ENCODE results near the gene CUEDC1. TPM values are rescaled to one million over a fixed set of nuclear protein-coding genes. Genes with fewer than 3 reads are reported as not detected.

CUEDC1 gene
- total and polyA plus RNA-seq, 2 of the 13 experiments (the other 11 are each of a cell fraction or from before 2014, with no cell fraction given) = 7.4 to 12.9 TPM

DNA sequence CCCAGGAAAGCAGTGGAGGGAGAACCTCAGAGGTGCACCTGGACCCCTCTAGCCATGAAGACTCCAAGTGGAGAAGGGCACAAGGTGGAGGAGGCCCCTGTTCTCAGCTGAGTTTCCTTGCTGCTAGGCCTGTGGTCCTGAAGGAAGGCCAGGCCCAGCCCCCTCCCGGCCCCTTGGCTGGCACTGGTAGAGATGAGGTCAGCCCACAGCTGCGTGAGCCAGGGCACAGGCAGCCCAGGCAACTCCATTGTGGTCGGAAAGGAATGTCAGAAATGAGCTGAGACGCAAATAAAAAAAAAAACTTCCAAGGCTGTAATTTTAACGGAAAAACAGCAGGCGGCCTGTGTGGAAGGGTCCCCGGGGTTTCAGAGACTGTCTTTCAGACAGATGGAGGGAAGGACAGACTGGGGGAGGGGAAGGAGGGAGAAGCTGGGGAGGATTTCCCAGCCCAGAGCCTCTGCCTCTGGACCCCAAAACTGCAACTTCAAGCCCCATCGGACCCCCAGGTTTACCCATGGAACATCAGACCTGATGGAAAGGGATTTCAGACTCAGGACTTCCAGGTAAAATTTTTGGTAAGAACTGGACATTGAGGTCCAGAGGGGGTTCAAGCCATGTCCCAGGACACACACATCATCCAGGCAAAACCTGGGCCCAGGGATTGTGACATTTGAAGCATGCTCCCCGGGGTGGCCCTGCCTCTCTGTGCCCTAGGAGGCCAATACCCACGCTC is 79.8 kb downstream of the CUEDC1 start (continued):
- TF ChIP-seq, protein P1, sequence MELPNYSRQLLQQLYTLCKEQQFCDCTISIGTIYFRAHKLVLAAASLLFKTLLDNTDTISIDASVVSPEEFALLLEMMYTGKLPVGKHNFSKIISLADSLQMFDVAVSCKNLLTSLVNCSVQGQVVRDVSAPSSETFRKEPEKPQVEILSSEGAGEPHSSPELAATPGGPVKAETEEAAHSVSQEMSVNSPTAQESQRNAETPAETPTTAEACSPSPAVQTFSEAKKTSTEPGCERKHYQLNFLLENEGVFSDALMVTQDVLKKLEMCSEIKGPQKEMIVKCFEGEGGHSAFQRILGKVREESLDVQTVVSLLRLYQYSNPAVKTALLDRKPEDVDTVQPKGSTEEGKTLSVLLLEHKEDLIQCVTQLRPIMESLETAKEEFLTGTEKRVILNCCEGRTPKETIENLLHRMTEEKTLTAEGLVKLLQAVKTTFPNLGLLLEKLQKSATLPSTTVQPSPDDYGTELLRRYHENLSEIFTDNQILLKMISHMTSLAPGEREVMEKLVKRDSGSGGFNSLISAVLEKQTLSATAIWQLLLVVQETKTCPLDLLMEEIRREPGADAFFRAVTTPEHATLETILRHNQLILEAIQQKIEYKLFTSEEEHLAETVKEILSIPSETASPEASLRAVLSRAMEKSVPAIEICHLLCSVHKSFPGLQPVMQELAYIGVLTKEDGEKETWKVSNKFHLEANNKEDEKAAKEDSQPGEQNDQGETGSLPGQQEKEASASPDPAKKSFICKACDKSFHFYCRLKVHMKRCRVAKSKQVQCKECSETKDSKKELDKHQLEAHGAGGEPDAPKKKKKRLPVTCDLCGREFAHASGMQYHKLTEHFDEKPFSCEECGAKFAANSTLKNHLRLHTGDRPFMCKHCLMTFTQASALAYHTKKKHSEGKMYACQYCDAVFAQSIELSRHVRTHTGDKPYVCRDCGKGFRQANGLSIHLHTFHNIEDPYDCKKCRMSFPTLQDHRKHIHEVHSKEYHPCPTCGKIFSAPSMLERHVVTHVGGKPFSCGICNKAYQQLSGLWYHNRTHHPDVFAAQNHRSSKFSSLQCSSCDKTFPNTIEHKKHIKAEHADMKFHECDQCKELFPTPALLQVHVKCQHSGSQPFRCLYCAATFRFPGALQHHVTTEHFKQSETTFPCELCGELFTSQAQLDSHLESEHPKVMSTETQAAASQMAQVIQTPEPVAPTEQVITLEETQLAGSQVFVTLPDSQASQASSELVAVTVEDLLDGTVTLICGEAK (IDR thresholded peaks at IDR 0.05) = no peak
- TF ChIP-seq, protein P1 (CRISPR knock-in tag; IDR thresholded peaks at IDR 0.05) = no peak
- no peak; the same call in 1 of the 2 replicates for TF ChIP-seq MYC (CRISPR knock-in tag; IDR thresholded peaks at IDR 0.05; ENCODE audit: borderline replicate concordance)
- 0 out of 2 replicates have a peak, but pooled peaks have one; percentile 30 for TF ChIP-seq ZNF205 (CRISPR knock-in tag; IDR thresholded peaks at IDR 0.05)
- no peak for TF ChIP-seq ZNF235 (CRISPR knock-in tag; IDR thresholded peaks at IDR 0.05; ENCODE audit: borderline replicate concordance)
- TF ChIP-seq RARG (CRISPR knock-in tag; IDR thresholded peaks at IDR 0.05; ENCODE audit: low read depth) = no peak
- TF ChIP-seq, protein P2, sequence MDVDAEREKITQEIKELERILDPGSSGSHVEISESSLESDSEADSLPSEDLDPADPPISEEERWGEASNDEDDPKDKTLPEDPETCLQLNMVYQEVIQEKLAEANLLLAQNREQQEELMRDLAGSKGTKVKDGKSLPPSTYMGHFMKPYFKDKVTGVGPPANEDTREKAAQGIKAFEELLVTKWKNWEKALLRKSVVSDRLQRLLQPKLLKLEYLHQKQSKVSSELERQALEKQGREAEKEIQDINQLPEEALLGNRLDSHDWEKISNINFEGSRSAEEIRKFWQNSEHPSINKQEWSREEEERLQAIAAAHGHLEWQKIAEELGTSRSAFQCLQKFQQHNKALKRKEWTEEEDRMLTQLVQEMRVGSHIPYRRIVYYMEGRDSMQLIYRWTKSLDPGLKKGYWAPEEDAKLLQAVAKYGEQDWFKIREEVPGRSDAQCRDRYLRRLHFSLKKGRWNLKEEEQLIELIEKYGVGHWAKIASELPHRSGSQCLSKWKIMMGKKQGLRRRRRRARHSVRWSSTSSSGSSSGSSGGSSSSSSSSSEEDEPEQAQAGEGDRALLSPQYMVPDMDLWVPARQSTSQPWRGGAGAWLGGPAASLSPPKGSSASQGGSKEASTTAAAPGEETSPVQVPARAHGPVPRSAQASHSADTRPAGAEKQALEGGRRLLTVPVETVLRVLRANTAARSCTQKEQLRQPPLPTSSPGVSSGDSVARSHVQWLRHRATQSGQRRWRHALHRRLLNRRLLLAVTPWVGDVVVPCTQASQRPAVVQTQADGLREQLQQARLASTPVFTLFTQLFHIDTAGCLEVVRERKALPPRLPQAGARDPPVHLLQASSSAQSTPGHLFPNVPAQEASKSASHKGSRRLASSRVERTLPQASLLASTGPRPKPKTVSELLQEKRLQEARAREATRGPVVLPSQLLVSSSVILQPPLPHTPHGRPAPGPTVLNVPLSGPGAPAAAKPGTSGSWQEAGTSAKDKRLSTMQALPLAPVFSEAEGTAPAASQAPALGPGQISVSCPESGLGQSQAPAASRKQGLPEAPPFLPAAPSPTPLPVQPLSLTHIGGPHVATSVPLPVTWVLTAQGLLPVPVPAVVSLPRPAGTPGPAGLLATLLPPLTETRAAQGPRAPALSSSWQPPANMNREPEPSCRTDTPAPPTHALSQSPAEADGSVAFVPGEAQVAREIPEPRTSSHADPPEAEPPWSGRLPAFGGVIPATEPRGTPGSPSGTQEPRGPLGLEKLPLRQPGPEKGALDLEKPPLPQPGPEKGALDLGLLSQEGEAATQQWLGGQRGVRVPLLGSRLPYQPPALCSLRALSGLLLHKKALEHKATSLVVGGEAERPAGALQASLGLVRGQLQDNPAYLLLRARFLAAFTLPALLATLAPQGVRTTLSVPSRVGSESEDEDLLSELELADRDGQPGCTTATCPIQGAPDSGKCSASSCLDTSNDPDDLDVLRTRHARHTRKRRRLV (CRISPR knock-in tag; IDR thresholded peaks at IDR 0.05) = no peak
- no peak for TF ChIP-seq ZFP37 (CRISPR knock-in tag; IDR thresholded peaks at IDR 0.05; ENCODE audit: borderline replicate concordance)
- TF ChIP-seq KLF15 (CRISPR knock-in tag; IDR thresholded peaks at IDR 0.05; ENCODE audit: borderline replicate concordance) = no peak
- TF ChIP-seq SKI (IDR thresholded peaks at IDR 0.05; ENCODE audit: partially characterized antibody) = peak; percentile 31
- TF ChIP-seq CHD2 (IDR thresholded peaks at IDR 0.05; ENCODE audit: low read depth, low read length) = peak; percentile 26; the same call in 1 of the 2 replicates
- no peak for TF ChIP-seq CEBPG (CRISPR knock-in tag; IDR thresholded peaks at IDR 0.05)
- TF ChIP-seq NR2C2 (CRISPR knock-in tag; IDR thresholded peaks at IDR 0.05; ENCODE audit: borderline replicate concordance) = no peak
- no peak for TF ChIP-seq ZNF432 (CRISPR knock-in tag; IDR thresholded peaks at IDR 0.05; ENCODE audit: borderline replicate concordance)
- no peak for TF ChIP-seq ZNF773 (CRISPR knock-in tag; IDR thresholded peaks at IDR 0.05; ENCODE audit: borderline replicate concordance)
- TF ChIP-seq ZNF431 (CRISPR knock-in tag; IDR thresholded peaks at IDR 0.05; ENCODE audit: borderline replicate concordance, low read depth) = no peak

Data from HepG2 (cell line).